K562 (cell line): ENCODE measurements around the gene C1QTNF5. TPM values are rescaled to one million over a fixed set of nuclear protein-coding genes. Genes with fewer than 3 reads are reported as not detected.
A peak's percentile ranks its signal among the peaks of the same experiment; 100 is the strongest.

ENCODE experiments used
- ATAC-seq: fragments of 200-7000 bp; cut with Tn5 transposase; 3 replicates; pipeline ENCODE4 v1.9.1; 2020; ENCODE audit warnings: moderate library complexity
- BruUV-seq: library from RNA; stranded (reverse); fragments of 400-500 nt; replicated peaks from 2 replicates; lab custom pipeline; 2021; lab: Mats Ljungman, UMichigan
- CTCF ChIA-PET: fragments of 300-600 bp; formaldehyde crosslinking; extraction: SDS; loops from one replicate; lab custom pipeline; 2021; ENCODE audit warnings: low intra/inter-chr PET ratio; lab: Yijun Ruan, JAX
- POLR2A ChIA-PET: fragments of 300-600, 350-650 bp; sonication (Branson Sonifier 250); formaldehyde crosslinking; extraction: SDS; loops from one replicate; lab custom pipeline; 2021; ENCODE audit warnings: antibody characterized with exemption, inconsistent platforms; lab: Yijun Ruan, JAX
- DNase-seq, 4 experiments: peaks; one replicate each; pipeline versions ENCODE4 v3.0.0 to v3.0.0-alpha.2; 2011 to 2018; ENCODE audit warnings: low spot score in 3 of 4, mixed read lengths in 3 of 4; ENCODE audit errors: extremely low read depth in 1 of 4
- FAIRE-seq: peaks from 2 replicates; lab custom pipeline; 2011; peaks lifted over from hg19 to GRCh38; lab: Jason Lieb, UNC
- H2AFZ ChIP-seq: 2 replicates; pipeline ENCODE4 v1.6.0; 2011; ENCODE audit warnings: low read depth, low read length, control low read depth, inconsistent platforms
- H3K27ac ChIP-seq: fragments of 200-600 bp; 3 replicates; pipeline ENCODE4 v1.8.0; 2011; ENCODE audit warnings: low read depth, mild to moderate bottlenecking, control low read depth, inconsistent platforms, low read length, moderate library complexity, mixed read lengths; ENCODE audit errors: extremely low read depth
- H3K27me3 ChIP-seq, 2 experiments: fragments of 300-600 bp in 1 of 2; 2 replicates in 1 of 2; 3 replicates in 1 of 2; pipeline versions ENCODE4 v1.6.0 to v1.8.0; 2011; ENCODE audit warnings: inconsistent platforms in 2 of 2, low read length in 2 of 2, mild to moderate bottlenecking in 1 of 2, mixed read lengths in 1 of 2, moderate library complexity in 1 of 2; ENCODE audit not compliant: control insufficient read depth in 2 of 2, insufficient read depth in 2 of 2
- H3K36me3 ChIP-seq: fragments of 300-600 bp; 3 replicates; pipeline ENCODE4 v1.8.0; 2011; ENCODE audit warnings: mild to moderate bottlenecking, low read length, inconsistent platforms; ENCODE audit not compliant: control insufficient read depth, insufficient read depth
- H3K4me1 ChIP-seq, 2 experiments: fragments of 200-600 bp in 1 of 2; replicated peaks in 1 of 2; 2 replicates in 1 of 2; 3 replicates in 1 of 2; pipeline versions ENCODE4 v1.5.1 to v1.8.0; 2011; ENCODE audit warnings: inconsistent platforms in 2 of 2, low read length in 2 of 2, mild to moderate bottlenecking in 1 of 2, mixed read lengths in 1 of 2, moderate library complexity in 1 of 2; ENCODE audit not compliant: control insufficient read depth in 2 of 2, insufficient read depth in 2 of 2
- H3K4me2 ChIP-seq: 2 replicates; pipeline ENCODE4 v1.6.1; 2011; ENCODE audit warnings: low read length, control low read depth, inconsistent platforms, mixed read lengths; ENCODE audit not compliant: insufficient read depth
- H3K4me3 ChIP-seq: fragments of 200-600 bp; sonication (generic), shearing (Covaris generic); 2 replicates; pipeline ENCODE4 v1.5.1; 2016; ENCODE audit warnings: control low read depth, inconsistent platforms
- H3K79me2 ChIP-seq: fragments of 200-600 bp; 3 replicates; pipeline ENCODE4 v1.8.0; 2011; ENCODE audit warnings: low read length, inconsistent platforms; ENCODE audit not compliant: control insufficient read depth, insufficient read depth
- H3K9ac ChIP-seq, 2 experiments: 2 replicates each; pipeline versions ENCODE4 v1.6.0 to v1.6.1; 2011; ENCODE audit warnings: low read depth in 2 of 2, low read length in 2 of 2, control low read depth in 1 of 2, inconsistent platforms in 1 of 2, mild to moderate bottlenecking in 1 of 2, mixed read lengths in 1 of 2; ENCODE audit not compliant: insufficient read depth in 1 of 2
- H3K9me1 ChIP-seq: one replicate; pipeline ENCODE4 v1.6.0; 2011; ENCODE audit warnings: inconsistent platforms, mild to moderate bottlenecking, low read length, moderate library complexity; ENCODE audit not compliant: control insufficient read depth, insufficient read depth
- H3K9me3 ChIP-seq: replicated peaks from 2 replicates; pipeline ENCODE4 v1.5.1; 2011; ENCODE audit warnings: low read depth, low read length, inconsistent platforms; ENCODE audit not compliant: control insufficient read depth, insufficient read depth
- H4K20me1 ChIP-seq: replicated peaks from 2 replicates; pipeline ENCODE4 v1.6.1; 2011; ENCODE audit warnings: low read length, inconsistent platforms, mixed read lengths; ENCODE audit not compliant: control insufficient read depth, insufficient read depth
- BHLHE40 ChIP-seq: IDR thresholded peaks from 2 replicates; pipeline ENCODE4 v1.6.1; 2011; ENCODE audit warnings: low read length, improper control_type of control experiment
- CAMTA2 ChIP-seq: fragments of 250-450 bp; sonication (Bioruptor Pico); conservative IDR thresholded peaks from 2 replicates; pipeline ENCODE4 v1.5.1; 2022
- GABPB1 ChIP-seq: sonication (generic); formaldehyde crosslinking; IDR thresholded peaks from 2 replicates; pipeline ENCODE4 v1.8.0; 2022; ENCODE audit warnings: mild to moderate bottlenecking, missing genetic modification reagents
- IFI16 ChIP-seq: fragments of 250-450 bp; sonication (Bioruptor Pico); IDR thresholded peaks from 2 replicates; pipeline ENCODE4 v2.1.2; 2022; ENCODE audit warnings: mild to moderate bottlenecking, inconsistent platforms
- JUNB ChIP-seq: fragments of 450-650 bp; formaldehyde crosslinking; conservative IDR thresholded peaks from 2 replicates; pipeline ENCODE4 v1.4.0; 2020; ENCODE audit warnings: mild to moderate bottlenecking
- MTA1 ChIP-seq: fragments of 450-650 bp; IDR thresholded peaks from 2 replicates; pipeline ENCODE4 v1.6.1; 2017; ENCODE audit warnings: borderline replicate concordance
- SIN3A ChIP-seq, 2 experiments: fragments of 150-350 bp in 1 of 2; IDR thresholded peaks; 2 replicates each; pipeline ENCODE4 v1.6.1; 2011 to 2016; ENCODE audit warnings: borderline replicate concordance in 2 of 2, low read depth in 2 of 2, low read length in 2 of 2, mild to moderate bottlenecking in 2 of 2, moderate library complexity in 2 of 2; ENCODE audit not compliant: control insufficient read depth in 1 of 2
- SREBF1 ChIP-seq: fragments of 150-350 bp; IDR thresholded peaks from 2 replicates; pipeline ENCODE4 v1.6.1; 2014; ENCODE audit warnings: antibody characterized with exemption, low read depth, low read length, borderline replicate concordance
- ZNF583 ChIP-seq: fragments of 250-450 bp; sonication (Bioruptor Pico); IDR thresholded peaks from 2 replicates; pipeline ENCODE4 v1.4.0; 2020
- WGBS: fragments of 100-300 bp; shearing (Covaris generic); methylation state at CpG from one replicate; pipeline ENCODE4 v1.1.6; 2016; ENCODE audit warnings: low coverage, mixed read lengths; ENCODE audit not compliant: insufficient coverage; ENCODE audit errors: missing lambda C conversion rate; 5-methylcytosine and 5-hydroxymethylcytosine counted together
- in situ Hi-C: fragments of 300-500 bp; cut with MboI; formaldehyde crosslinking; loops from 4 replicates; pipeline ENCODE4 v1.15.0; 2018; ENCODE audit warnings: inconsistent platforms, mixed read lengths
- intact Hi-C: fragments of 100-400 bp; cut with micrococcal nuclease; formaldehyde crosslinking; loops from 2 replicates; pipeline ENCODE4 v1.14.2; 2022
- polyA plus RNA-seq, 8 experiments: library from polyadenylated mRNA; depleted of rRNA in 4 of 8; stranded (reverse) in 5 of 8; unstranded in 3 of 8; fragments of >200 nt; fragmentation: Nextera tagmentation in 2 of 8; fragmentation: Illumina TruSeq in 1 of 8; extraction: Ambion mirVana in 2 of 8; extraction: Trizol in 1 of 8; gene quantifications; 2 replicates each; pipeline versions ENCODE4 v1.2.1 to v1.2.3, GENCODE V29; 2011 to 2014; ENCODE audit warnings: inconsistent platforms in 1 of 8, missing spikeins in 1 of 8
- total RNA-seq, 7 experiments: library from RNA; depleted of rRNA in 6 of 7; stranded (reverse); fragments of >200 nt in 6 of 7; fragmentation: Illumina TruSeq in 2 of 7; extraction: Trizol in 2 of 7; gene quantifications; 2 replicates each; pipeline versions ENCODE4 v1.2.1 to v1.2.3, GENCODE V29; 2011 to 2021; ENCODE audit warnings: low replicate concordance in 1 of 7
- TF ChIP-seq, protein P1 (sequence below), 2 experiments: fragments of 450-650 bp; IDR thresholded peaks; 2 replicates each; pipeline ENCODE4 v1.6.1; 2016
- TF ChIP-seq, protein P2 (sequence below): fragments of 450-650 bp; IDR thresholded peaks from 2 replicates; pipeline ENCODE4 v1.6.1; 2018; ENCODE audit warnings: mild to moderate bottlenecking, low read depth; ENCODE audit not compliant: partially characterized antibody
- TF ChIP-seq, protein P3 (sequence below), 2 experiments: IDR thresholded peaks; 2 replicates each; pipeline ENCODE4 v1.6.1; 2012; ENCODE audit warnings: improper control_type of control experiment in 2 of 2, low read depth in 2 of 2, low read length in 2 of 2, borderline replicate concordance in 1 of 2
- TF ChIP-seq, protein P4 (sequence below): fragments of 450-650 bp; IDR thresholded peaks from 2 replicates; pipeline ENCODE4 v1.6.1; 2016

Gene C1QTNF5
- total and polyA plus RNA-seq, 9 of the 15 experiments (the other 6 are each of a cell fraction or from before 2014, with no cell fraction given), result 0.07 to 0.76 (median 0.24) TPM; not detected in 1

DNA sequence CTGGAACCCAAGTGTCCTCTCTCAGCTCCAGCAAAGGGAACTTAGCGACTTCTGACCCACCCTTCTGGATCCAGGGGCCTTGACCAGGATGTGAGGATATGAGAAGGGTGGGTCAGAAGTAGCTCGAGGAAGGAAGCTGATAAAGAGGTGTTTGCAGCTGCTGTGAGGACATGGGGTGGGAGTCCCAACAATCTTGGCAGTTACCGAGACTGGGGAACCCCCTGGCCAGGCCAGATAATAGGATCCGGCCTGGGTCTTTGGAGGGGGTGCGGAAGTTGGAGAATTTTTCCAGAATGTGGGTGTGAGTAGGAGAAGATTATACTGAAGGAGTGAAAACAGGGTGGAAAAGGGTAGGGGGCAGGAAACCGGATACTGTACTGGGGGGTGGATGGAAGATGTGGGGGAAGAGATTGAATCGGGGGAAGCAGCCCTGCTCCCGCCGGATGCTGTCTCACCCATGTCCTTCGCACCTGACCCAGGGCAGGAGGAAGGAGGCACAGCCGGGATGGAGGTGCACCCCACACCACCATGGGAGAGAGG, 20.9 kb downstream of the C1QTNF5 start (continued):
- TF ChIP-seq SIN3A (IDR thresholded peaks at IDR 0.05; ENCODE audit: borderline replicate concordance in 2 of 2, control insufficient read depth in 1 of 2, low read depth in 2 of 2, low read length in 2 of 2), result no peak
- 0 out of 2 replicates have a peak, but pooled peaks have one; percentile 34 for TF ChIP-seq BHLHE40
- TF ChIP-seq, protein P1, sequence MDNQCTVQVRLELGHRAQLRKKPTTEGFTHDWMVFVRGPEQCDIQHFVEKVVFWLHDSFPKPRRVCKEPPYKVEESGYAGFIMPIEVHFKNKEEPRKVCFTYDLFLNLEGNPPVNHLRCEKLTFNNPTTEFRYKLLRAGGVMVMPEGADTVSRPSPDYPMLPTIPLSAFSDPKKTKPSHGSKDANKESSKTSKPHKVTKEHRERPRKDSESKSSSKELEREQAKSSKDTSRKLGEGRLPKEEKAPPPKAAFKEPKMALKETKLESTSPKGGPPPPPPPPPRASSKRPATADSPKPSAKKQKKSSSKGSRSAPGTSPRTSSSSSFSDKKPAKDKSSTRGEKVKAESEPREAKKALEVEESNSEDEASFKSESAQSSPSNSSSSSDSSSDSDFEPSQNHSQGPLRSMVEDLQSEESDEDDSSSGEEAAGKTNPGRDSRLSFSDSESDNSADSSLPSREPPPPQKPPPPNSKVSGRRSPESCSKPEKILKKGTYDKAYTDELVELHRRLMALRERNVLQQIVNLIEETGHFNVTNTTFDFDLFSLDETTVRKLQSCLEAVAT (IDR thresholded peaks at IDR 0.05), result no peak
- peak; percentile 31; the same call in 1 of the 2 replicates for TF ChIP-seq MTA1
- no peak for TF ChIP-seq GABPB1
- no peak for TF ChIP-seq CAMTA2
- no peak for TF ChIP-seq SREBF1

DNA sequence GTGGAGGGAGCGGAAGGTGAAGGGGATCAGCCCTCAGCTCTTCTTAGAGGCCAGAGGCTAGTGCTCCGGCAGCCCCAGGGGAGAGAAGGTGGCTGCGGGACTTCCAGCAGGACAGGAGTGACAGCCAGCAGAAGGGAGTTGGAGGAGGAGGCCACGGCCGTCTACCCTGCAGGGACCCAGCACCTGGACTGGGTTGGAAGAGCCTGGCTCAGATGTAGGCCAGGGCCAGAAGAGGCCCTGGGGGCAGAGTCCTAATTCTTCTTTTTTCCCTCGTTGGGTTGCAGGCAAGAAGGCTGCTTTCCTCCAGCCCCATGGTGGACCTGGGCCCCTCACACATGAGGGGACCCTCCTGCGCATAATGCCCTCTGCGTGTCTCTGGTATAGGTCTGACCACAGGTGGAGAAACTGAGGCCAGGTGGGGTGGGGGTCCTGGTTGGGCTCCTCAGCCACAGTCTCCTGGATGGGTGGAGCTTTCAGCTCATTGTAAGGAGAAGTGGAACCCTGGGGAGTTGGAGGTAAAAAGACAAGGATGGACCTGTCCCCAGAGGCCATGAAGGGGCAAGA, 21.5 kb downstream of the C1QTNF5 start:
- Histone ChIP-seq H3K9me3 (no peaks in the 10 kb centered on the region), H3K27ac (peak overlapping the region; percentile 93), H3K4me3 (peak overlapping the region; percentile 48), H3K9ac (peak overlapping the region; percentile 79 to 91), H3K36me3 (peaks cover 9% of the 10 kb centered on the region; the same call in 2 of the 3 replicates), H3K4me1 (peaks cover 50 to 82% of the 10 kb centered on the region in 2 experiments), H2AFZ (peak overlapping the region; percentile 65), H3K4me2 (peak overlapping the region; percentile 92), H4K20me1 (0 out of 2 replicates have a peak, but pooled peaks cover 6% of the 10 kb centered on the region), H3K9me1 (no peaks in the 10 kb centered on the region), H3K27me3 (no peaks in the 10 kb centered on the region; a peak in 1 of 5 replicates), H3K79me2 (peaks cover 29% of the 10 kb centered on the region; the same call in 2 of the 3 replicates)
- FAIRE-seq (no peak), DNase-seq (no peak), ATAC-seq (peak; percentile 5)
- TSS peak; percentile 86 for BruUV-seq
- ChIA-PET CTCF (no interaction called here), POLR2A (interaction anchor here (0.6 to 5.1 kb wide), 7 partner anchors 10 to 224 kb away, joined by 3 to 22 read pairs (median 4); partner anchors contain the start of gene USP2)
- intact Hi-C loops, result loop anchor here (2.0 to 5.0 kb wide), 2 partner anchors 112 to 407 kb away; partner anchors contain the start of gene CBL
- in situ Hi-C loops, result no loop called here
- 25% methylated on average over 8 of the region's 8 CpGs for WGBS
- TF ChIP-seq ZNF583 (CRISPR knock-in tag) (peak; percentile 41; the same call in 1 of the 2 replicates), IFI16 (CRISPR knock-in tag) (no peak), JUNB (CRISPR knock-in tag) (no peak), SIN3A (IDR thresholded peaks at IDR 0.05; ENCODE audit: borderline replicate concordance in 2 of 2, control insufficient read depth in 1 of 2, low read depth in 2 of 2, low read length in 2 of 2) (no peak)
- TF ChIP-seq, protein P2, sequence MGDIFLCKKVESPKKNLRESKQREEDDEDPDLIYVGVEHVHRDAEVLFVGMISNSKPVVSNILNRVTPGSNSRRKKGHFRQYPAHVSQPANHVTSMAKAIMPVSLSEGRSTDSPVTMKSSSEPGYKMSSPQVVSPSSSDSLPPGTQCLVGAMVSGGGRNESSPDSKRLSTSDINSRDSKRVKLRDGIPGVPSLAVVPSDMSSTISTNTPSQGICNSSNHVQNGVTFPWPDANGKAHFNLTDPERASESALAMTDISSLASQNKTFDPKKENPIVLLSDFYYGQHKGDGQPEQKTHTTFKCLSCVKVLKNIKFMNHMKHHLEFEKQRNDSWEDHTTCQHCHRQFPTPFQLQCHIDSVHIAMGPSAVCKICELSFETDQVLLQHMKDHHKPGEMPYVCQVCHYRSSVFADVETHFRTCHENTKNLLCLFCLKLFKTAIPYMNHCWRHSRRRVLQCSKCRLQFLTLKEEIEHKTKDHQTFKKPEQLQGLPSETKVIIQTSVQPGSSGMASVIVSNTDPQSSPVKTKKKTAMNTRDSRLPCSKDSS, result no peak
- TF ChIP-seq, protein P3, sequence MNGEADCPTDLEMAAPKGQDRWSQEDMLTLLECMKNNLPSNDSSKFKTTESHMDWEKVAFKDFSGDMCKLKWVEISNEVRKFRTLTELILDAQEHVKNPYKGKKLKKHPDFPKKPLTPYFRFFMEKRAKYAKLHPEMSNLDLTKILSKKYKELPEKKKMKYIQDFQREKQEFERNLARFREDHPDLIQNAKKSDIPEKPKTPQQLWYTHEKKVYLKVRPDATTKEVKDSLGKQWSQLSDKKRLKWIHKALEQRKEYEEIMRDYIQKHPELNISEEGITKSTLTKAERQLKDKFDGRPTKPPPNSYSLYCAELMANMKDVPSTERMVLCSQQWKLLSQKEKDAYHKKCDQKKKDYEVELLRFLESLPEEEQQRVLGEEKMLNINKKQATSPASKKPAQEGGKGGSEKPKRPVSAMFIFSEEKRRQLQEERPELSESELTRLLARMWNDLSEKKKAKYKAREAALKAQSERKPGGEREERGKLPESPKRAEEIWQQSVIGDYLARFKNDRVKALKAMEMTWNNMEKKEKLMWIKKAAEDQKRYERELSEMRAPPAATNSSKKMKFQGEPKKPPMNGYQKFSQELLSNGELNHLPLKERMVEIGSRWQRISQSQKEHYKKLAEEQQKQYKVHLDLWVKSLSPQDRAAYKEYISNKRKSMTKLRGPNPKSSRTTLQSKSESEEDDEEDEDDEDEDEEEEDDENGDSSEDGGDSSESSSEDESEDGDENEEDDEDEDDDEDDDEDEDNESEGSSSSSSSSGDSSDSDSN (IDR thresholded peaks at IDR 0.05; ENCODE audit: borderline replicate concordance in 1 of 2, low read depth in 2 of 2, low read length in 2 of 2), result 0 out of 4 replicates have a peak, but pooled peaks of 1 of the 2 experiments have one; percentile 10
- TF ChIP-seq, protein P4, sequence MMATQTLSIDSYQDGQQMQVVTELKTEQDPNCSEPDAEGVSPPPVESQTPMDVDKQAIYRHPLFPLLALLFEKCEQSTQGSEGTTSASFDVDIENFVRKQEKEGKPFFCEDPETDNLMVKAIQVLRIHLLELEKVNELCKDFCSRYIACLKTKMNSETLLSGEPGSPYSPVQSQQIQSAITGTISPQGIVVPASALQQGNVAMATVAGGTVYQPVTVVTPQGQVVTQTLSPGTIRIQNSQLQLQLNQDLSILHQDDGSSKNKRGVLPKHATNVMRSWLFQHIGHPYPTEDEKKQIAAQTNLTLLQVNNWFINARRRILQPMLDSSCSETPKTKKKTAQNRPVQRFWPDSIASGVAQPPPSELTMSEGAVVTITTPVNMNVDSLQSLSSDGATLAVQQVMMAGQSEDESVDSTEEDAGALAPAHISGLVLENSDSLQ, result peak; percentile 29; the same call in 1 of the 2 replicates
